Sigmoid colon (tissue), 3 donors: Measurements from ENCODE around the gene MGAT1.

ENCODE experiments used
- CTCF ChIP-seq, 4 experiments: fragments of 450-650 bp in 3 of 4; fragments of 200-600 bp in 1 of 4; IDR thresholded peaks; one replicate each; pipeline ENCODE4 v1.5.1; 2016 to 2019; ENCODE audit warnings: antibody characterized with exemption in 4 of 4, mild to moderate bottlenecking in 3 of 4, moderate library complexity in 2 of 4
- POLR2A ChIP-seq, 2 donors: fragments of 450-650 bp; IDR thresholded peaks; one replicate each; pipeline ENCODE4 v1.6.1; 2016; ENCODE audit warnings: antibody characterized with exemption in 2 of 2, mild to moderate bottlenecking in 2 of 2, moderate library complexity in 2 of 2

- no peak for TF ChIP-seq POLR2A (IDR thresholded peaks at IDR 0.05)
- TF ChIP-seq CTCF (IDR thresholded peaks at IDR 0.05): no peak
Measured at GRCh38 chr5:180792965-180793287, 9.7 kb downstream of the MGAT1 start.
